ENCODE measurements around the gene SLC43A3.
"Not testable (repeated sequence)": the region's sequence is repeated elsewhere in the genome, so short reads cannot be mapped to it uniquely, and the experiment has no call there.

Gene SLC43A3

GRCh38 chr11:57459164-57460021, 32.5 kb upstream of the SLC43A3 start:
- no peak for DNase-seq

GRCh38 chr11:57458410-57459163, 31.7 kb upstream of the SLC43A3 start:
- peak; percentile 31 for DNase-seq

GRCh38 chr11:57458060-57458409, 31.1 kb upstream of the SLC43A3 start:
- no peak for DNase-seq

GRCh38 chr11:57457643-57458023, 30.7 kb upstream of the SLC43A3 start:
- no peak for DNase-seq

- peak; percentile 63 for DNase-seq
These were observed 30.2 kb upstream of the SLC43A3 start for GRCh38 chr11:57456960-57457642.

GRCh38 chr11:57453543-57454177, 26.7 kb upstream of the SLC43A3 start:
- no peak for DNase-seq

- no peak for DNase-seq
These were observed 19.1 kb upstream of the SLC43A3 start for GRCh38 chr11:57446055-57446454.

GRCh38 chr11:57445122-57445394, 18.1 kb upstream of the SLC43A3 start:
- DNase-seq = not testable (repeated sequence)

GRCh38 chr11:57444362-57445121, 17.6 kb upstream of the SLC43A3 start:
- no peak for DNase-seq

- no peak for DNase-seq
These were observed 14.0 kb upstream of the SLC43A3 start for GRCh38 chr11:57440744-57441414.

- DNase-seq = no peak
These were observed 12.9 kb upstream of the SLC43A3 start for GRCh38 chr11:57439786-57440185.

GRCh38 chr11:57438345-57439285, 11.7 kb upstream of the SLC43A3 start:
- no peak for DNase-seq

GRCh38 chr11:57436031-57436430, 9.1 kb upstream of the SLC43A3 start:
- no peak for DNase-seq

- peak; percentile 88 for DNase-seq
These were observed 8.0 kb upstream of the SLC43A3 start for GRCh38 chr11:57434640-57435546.

- peak; percentile 81 for DNase-seq
These were observed 5.8 kb upstream of the SLC43A3 start for GRCh38 chr11:57432714-57433163.

GRCh38 chr11:57432149-57432561, 5.2 kb upstream of the SLC43A3 start:
- DNase-seq = no peak

GRCh38 chr11:57430952-57431351, 4.0 kb upstream of the SLC43A3 start:
- no peak for DNase-seq

- DNase-seq = no peak
These were observed 3.0 kb upstream of the SLC43A3 start for GRCh38 chr11:57429946-57430345.

GRCh38 chr11:57428643-57429042, 1.7 kb upstream of the SLC43A3 start:
- no peak for DNase-seq

- DNase-seq = no peak
These were observed 784 bp upstream of the SLC43A3 start for GRCh38 chr11:57427727-57428082.

Measured in fibroblast of skin of right biceps (primary cell).